ENCODE measurements around the gene GPR42. TPM values are rescaled to one million over a fixed set of nuclear protein-coding genes. Genes with fewer than 3 reads are reported as not detected.

The GPR42 gene
- polyA plus RNA-seq (ENCODE audit: insufficient read depth in 1 of 5, insufficient read length in 5 of 5, low replicate concordance in 1 of 5): under 1 TPM in 2 of 5 donors, not detected in 3; 0.10 to 0.25 TPM
- long read RNA-seq, donor 1: 0 reads
- long read RNA-seq, donor 2: 0 reads
- long read RNA-seq, donor 3: 0 reads
- long read RNA-seq, donor 4: 0 reads
- long read RNA-seq, donor 5: 0 reads
- long read RNA-seq, donor 6: 0 reads
- long read RNA-seq, donor 7: 0 reads
- long read RNA-seq, donor 8: 0 reads

DNA sequence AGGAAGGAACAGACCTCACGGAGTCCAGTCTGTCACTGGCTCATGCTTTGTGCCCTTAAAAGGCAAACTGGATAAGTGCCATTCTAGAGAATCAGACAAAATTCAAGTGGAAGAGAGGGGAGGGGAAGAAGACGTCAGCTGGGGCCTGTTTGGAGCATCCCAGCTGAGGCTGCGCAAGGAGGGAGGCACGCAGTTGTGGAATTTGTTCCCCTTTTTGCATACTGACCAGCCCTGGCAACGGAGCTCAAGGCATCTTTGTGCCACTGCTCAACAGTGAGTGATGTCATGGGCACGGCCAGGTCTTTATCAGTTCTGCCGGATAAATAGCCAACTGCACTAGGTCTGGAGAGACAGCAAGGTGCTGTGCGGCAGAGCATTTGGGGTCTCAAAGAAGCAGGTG is at the start of gene GPR42:
TSS of gene GPR42 (plus strand) at position 347 of the 400 bp plus-strand sequence. CDS start 292 bp downstream, outside the sequence.
- DNase-seq: no peak

- DNase-seq: no peak
These were observed 49.6 kb upstream of the GPR42 start for GRCh38 chr19:35321291-35321690.

DNA sequence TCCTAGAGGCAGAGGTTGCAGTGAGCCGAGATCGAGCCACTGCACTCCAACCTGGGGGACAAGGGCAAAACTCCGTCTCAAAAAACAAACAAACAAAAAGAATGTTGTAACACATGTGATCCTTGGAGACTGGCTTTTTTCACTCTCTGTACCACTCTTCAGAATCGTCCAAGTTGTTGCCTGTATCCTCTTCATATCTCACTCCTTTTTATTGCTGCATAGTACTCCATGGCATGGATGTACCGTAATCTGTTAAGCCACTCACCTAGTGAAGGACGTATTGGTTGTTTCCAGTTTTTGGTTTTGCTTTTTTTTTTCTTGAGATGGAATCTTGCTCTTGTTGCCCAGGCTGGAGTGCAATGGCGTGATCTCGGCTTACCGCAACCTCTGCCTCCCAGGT is 48.9 kb upstream of the GPR42 start:
- no peak for DNase-seq

DNA sequence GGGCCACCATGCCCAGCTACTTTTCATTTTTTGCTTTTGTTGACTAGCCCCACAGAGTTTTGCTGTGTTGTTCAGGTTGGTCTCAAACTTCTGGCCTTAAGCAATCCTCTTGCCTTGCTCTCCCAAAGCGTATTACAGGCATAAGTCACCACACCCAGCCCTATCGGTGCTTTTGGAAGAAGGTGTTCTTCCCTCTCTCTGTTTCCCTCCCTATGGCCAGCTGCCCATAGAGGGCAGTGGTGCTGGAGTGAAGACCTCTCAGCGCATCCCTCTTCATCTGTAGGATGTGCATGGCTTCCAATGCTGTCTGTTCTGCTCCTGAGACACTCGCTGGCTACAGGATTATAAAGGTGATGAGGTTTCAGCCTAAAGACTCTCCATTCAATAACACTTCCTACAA is 43.2 kb upstream of the GPR42 start:
- DNase-seq: no peak

DNA sequence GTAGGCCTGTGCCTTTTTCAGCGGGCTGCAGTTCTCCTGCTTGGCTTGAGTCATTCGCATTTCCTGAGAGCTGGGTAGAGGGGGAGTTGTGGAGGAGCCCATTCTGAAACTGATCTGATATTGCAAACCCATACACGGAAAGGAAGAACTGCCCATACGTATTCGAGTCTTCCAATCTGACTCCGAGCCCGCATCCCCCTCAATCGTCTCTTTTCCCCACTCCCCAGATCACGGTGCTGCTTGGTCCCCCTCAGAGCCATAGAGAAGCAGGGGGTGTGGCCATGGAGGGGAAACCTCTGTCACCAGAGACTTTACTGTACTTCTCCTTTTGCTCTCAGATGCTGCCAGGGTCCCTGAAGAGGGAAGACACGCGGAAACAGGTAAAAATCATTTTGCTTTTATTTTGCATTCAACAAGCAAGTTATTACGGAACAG is 42.0 kb upstream of the GPR42 start, which contains the start of gene CD22:
TSS of gene CD22 (plus strand) at position 337 of the 435 bp plus-strand sequence. CDS start 2,854 bp downstream, outside the sequence.
- no peak for DNase-seq

DNA sequence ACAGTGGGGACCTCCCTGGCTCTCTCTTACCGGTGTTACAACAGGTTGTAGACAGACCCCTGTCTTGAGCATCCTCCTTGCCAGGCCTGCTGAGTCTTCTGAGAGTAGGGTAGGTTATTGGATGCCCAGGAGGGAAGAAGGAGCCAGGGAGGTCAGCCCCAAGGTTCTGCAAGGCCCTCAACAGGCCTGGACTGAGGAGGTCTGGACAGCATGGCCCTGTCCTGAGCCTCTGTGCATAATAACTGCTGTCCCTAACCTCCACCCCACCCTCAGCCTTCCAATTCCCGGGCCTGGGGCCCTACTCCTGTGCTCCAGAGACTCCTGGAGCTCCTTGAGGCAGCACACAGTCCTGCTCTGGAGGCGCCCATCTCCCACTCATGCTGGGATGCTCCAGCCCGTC is 41.5 kb upstream of the GPR42 start:
- DNase-seq: no peak

GRCh38 chr19:35330475-35330874 is 40.4 kb upstream of the GPR42 start:
- DNase-seq: no peak

DNA sequence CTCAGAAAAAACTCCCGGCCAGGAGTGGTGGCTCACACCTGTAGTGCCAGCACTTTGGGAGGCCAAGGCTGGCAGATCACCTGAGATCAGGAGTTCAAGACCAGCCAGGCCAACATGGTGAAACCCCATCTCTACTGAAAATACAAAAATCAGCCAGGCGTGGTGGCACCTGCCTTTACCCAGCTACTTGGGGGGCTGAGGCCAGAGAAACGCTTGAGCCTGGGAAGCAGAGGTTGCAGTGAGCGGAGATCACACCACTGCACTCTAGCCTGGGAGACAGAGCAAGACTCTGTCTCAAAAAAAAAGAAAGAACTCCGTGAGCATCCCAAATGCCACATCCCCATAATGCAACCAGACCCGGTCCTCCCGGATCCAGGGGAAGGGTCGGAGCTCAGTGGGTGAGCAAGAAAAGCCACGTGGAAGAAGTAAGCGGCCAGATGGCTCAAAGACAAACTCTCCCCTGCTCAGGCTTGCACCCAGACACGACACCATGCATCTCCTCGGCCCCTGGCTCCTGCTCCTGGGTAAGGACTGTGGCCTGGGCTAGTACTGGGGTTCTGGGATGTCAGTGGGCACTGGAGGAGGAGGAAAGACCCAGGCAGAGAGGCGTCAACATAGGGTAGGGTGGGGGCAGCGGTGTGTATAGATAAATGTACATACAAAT is 39.2 kb upstream of the GPR42 start:
- no peak for DNase-seq

GRCh38 chr19:35332817-35333216 is 38.1 kb upstream of the GPR42 start:
- DNase-seq: no peak

- DNase-seq: no peak
These were observed 36.6 kb upstream of the GPR42 start for GRCh38 chr19:35334144-35334753.

DNA sequence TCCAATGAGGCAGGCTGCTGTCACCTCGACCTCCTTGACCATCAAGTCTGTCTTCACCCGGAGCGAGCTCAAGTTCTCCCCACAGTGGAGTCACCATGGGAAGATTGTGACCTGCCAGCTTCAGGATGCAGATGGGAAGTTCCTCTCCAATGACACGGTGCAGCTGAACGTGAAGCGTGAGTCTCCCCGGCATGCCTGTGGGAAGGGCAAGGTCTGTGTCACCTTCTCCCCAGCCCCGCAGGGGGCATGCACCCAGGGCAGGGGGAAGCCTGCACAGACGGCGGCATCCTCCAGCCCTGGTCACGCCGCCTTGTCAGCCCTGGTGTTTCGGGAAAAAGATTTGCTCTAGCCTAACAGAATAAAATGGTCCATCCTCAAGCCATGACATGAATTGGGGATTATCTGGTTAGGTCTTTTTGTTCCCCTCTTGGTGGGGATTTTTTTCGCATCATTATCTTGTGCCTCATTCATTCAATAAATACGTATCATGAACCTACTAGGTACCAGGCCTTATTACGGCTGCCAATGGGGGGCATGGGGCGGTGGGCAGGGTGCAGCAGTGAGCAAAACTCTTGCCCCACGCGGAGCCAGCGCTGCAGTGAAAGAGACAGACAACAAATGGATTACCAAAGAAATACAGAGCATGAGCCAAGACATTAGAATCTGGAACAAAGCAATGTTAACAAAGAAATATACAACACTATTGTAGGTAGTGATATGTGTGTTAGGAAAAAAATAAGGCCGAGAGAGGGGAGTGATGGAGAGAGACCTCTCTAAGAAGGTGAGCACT is 34.5 kb upstream of the GPR42 start:
- DNase-seq: no peak

DNA sequence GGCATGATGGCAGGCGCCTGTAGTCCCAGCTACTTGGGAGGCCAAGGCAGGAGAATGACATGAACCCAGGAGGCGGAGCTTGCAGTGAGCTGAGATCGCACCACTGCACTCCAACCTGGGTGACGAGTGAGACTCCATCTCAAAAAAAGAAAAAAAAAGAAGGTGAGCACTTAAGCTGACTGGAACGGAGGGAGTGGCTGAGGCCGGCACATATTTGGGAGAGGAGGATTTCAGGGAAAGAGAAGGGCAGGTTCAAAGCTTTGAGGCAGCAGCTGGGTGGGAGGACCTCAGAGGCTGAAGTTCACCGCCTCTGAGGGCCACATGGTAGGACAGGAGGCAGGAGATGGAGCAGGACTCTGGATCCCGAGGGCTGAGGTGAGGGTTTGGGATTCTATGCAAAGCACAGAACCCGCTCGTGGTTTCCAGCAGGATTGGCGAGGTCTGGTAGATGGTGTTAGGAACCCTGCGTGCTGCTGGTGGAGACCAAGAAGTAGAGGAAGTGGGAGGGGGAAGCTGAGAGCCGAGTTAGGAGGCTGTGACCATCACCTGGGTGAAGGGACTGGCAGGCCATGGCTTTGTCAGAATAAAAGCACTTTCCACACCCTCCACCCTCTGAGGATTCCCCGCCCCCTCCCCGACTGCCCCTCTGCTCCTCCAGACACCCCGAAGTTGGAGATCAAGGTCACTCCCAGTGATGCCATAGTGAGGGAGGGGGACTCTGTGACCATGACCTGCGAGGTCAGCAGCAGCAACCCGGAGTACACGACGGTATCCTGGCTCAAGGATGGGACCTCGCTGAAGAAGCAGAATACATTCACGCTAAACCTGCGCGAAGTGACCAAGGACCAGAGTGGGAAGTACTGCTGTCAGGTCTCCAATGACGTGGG is 33.5 kb upstream of the GPR42 start:
- no peak for DNase-seq

DNA sequence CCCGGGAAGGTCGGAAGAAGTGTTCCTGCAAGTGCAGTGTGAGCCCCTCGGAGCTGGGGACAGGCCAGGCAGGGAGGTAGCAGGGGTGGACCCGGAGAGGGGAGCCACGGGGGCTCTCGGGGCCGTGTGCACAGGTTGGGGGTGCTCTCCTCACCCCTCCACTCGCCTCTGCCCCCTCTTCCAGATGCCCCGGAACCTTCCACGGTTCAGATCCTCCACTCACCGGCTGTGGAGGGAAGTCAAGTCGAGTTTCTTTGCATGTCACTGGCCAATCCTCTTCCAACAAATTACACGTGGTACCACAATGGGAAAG is 32.9 kb upstream of the GPR42 start:
- DNase-seq: no peak

GRCh38 chr19:35340431-35340830 is 30.4 kb upstream of the GPR42 start:
- DNase-seq: no peak

- DNase-seq: no peak
These were observed 29.9 kb upstream of the GPR42 start for GRCh38 chr19:35341006-35341405.

- DNase-seq: no peak
These were observed 29.2 kb upstream of the GPR42 start for GRCh38 chr19:35341565-35342225.

DNA sequence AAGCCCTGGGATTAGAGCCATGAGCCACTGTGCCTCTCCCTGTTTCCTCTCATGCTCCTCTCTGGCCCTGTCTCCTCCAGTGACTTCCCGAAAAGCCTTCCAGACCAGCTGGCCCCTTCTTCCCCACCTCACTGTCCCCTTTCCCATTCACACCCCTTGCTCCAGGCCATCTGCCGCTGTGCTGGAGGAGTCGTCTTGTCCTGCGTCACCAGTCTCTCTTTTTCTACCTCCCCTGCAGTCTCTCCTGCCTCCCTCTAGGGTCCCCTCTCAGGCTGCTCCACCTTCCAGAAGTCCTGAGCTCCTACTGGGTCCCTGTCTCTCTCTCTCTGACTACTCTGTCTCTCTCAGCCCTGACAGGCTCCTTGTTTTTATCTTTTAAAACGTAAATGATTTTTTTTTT is 28.4 kb upstream of the GPR42 start:
- no peak for DNase-seq

DNA sequence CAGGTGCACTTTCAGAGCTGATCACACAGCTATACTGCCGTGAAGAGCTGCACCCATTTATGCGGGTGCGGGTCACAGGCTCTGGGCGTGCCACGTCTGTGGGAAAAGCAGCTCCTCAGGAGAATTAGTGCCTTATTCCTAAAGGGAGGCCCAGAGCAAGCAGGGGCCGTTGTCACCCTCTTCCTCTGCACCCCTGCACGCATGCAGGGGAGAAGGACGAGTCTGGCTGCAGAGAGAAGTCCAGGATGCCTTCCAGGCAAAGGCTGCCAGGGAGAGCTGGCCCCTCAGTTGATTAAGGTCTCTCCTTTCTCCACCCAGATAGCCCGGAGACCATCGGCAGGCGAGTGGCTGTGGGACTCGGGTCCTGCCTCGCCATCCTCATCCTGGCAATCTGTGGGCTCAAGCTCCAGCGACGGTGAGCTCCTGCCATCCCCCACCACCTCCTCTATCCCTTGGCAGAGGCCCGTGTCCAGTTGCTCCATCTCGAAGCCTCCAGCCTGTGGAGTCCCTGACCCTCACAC is 26.3 kb upstream of the GPR42 start:
- no peak for DNase-seq

- no peak for DNase-seq
These were observed 25.2 kb upstream of the GPR42 start for GRCh38 chr19:35345671-35346111.

Measured in right lung (tissue), 10 donors.